Measurements from ENCODE around the gene PBRM1. TPM values are rescaled to one million over a fixed set of nuclear protein-coding genes. Genes with fewer than 3 reads are reported as not detected.

PBRM1 gene
- total and polyA plus RNA-seq, 3 donors from 2014 or later = 28.9 to 109 (median 99.8) TPM

DNA sequence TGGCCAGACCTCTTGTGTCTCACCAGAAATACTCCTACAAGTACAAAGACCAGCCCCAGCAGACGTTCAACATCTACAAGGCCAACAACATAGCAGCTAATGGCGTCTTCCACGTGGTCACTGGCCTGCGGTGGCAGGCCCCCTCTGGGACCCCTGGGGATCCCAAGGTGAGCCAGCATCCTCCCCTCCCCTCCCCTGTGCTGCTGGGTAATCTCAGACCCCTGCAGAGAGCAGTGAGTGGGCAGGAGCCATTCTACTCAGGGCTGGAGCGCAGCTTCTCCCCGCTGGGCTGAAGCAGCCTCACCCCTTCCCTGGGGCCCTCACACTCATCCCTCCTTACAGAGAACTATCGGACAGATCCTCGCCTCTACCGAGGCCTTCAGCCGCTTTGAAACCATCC, 180.7 kb downstream of the PBRM1 start:
- 90% methylated on average over 10 of the region's 10 CpGs for WGBS, 2 donors
- Histone ChIP-seq H3K27ac (no peak overlapping the region), H3K4me1 (peaks cover 5% of the 10 kb centered on the region), H3K4me3 (no peak overlapping the region), H3K27me3 (no peaks in the 10 kb centered on the region), H3K9me3 (no peaks in the 10 kb centered on the region), H3K36me3 (ENCODE audit: low read depth, missing control alignments) (no peaks in the 10 kb centered on the region)
- TF ChIP-seq, protein P1, sequence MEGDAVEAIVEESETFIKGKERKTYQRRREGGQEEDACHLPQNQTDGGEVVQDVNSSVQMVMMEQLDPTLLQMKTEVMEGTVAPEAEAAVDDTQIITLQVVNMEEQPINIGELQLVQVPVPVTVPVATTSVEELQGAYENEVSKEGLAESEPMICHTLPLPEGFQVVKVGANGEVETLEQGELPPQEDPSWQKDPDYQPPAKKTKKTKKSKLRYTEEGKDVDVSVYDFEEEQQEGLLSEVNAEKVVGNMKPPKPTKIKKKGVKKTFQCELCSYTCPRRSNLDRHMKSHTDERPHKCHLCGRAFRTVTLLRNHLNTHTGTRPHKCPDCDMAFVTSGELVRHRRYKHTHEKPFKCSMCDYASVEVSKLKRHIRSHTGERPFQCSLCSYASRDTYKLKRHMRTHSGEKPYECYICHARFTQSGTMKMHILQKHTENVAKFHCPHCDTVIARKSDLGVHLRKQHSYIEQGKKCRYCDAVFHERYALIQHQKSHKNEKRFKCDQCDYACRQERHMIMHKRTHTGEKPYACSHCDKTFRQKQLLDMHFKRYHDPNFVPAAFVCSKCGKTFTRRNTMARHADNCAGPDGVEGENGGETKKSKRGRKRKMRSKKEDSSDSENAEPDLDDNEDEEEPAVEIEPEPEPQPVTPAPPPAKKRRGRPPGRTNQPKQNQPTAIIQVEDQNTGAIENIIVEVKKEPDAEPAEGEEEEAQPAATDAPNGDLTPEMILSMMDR (IDR thresholded peaks at IDR 0.05) = no peak
- TF ChIP-seq POLR2A (IDR thresholded peaks at IDR 0.05) = no peak
- intact Hi-C loops (cut with DNase I; ENCODE audit: low total_unique reads) = no loop called here
- no peak for DNase-seq

GRCh38 chr3:52503788-52504424, 181.8 kb downstream of the PBRM1 start:
- H3K4me3 ChIP-seq = no peak overlapping the region
- H3K36me3 ChIP-seq (ENCODE audit: low read depth, missing control alignments) = no peaks in the 10 kb centered on the region
- H3K9me3 ChIP-seq = no peaks in the 10 kb centered on the region
- no peak overlapping the region for H3K27ac ChIP-seq
- no peak for DNase-seq
- intact Hi-C loops (cut with DNase I; ENCODE audit: low total_unique reads) = no loop called here
- 78 to 86% methylated on average over 15 to 23 of the region's 23 CpGs for WGBS, 2 donors
- H3K4me1 ChIP-seq = peaks cover 5% of the 10 kb centered on the region
- no peak for TF ChIP-seq POLR2A (IDR thresholded peaks at IDR 0.05)
- TF ChIP-seq, protein P1 (IDR thresholded peaks at IDR 0.05) = no peak
- H3K27me3 ChIP-seq = no peaks in the 10 kb centered on the region

DNA sequence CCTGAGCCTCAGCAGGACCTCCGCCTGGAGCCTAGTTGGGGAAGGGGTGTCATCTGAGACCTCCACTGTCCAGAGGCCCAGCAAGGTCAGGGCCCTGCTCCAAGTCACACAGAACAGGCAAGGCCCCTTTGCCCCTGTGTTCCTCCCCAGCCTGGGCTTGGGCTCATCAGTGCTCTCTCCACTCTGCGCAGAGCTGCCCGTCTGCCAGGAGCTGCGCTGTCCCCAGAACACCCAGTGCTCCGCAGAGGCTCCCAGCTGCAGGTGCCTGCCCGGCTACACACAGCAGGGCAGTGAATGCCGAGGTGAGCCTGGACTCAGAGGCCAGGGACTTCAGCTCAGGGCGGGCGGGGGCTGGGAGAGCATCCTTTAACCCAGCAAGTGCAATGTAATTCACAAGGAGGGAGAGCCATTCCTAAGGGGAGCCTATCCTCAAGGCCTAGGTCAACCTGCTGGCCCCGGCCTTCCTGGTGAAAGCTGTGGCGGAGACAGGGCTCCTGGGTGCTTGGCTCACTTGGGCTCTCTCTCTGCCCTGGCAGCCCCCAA, 182.8 kb downstream of the PBRM1 start:
- Histone ChIP-seq H3K27ac (no peak overlapping the region), H3K4me3 (no peak overlapping the region), H3K27me3 (no peaks in the 10 kb centered on the region), H3K4me1 (peaks cover 5% of the 10 kb centered on the region), H3K9me3 (no peaks in the 10 kb centered on the region), H3K36me3 (ENCODE audit: low read depth, missing control alignments) (no peaks in the 10 kb centered on the region)
- no peak for DNase-seq
- TF ChIP-seq, protein P1 (IDR thresholded peaks at IDR 0.05) = no peak
- no peak for TF ChIP-seq POLR2A (IDR thresholded peaks at IDR 0.05)
- intact Hi-C loops (cut with DNase I; ENCODE audit: low total_unique reads) = no loop called here
- 74 to 100% methylated on average over 2 to 10 of the region's 11 CpGs for WGBS, 2 donors

GRCh38 chr3:52502001-52502400, 183.7 kb downstream of the PBRM1 start:
- TF ChIP-seq, protein P1 (IDR thresholded peaks at IDR 0.05) = no peak
- no peak for TF ChIP-seq POLR2A (IDR thresholded peaks at IDR 0.05)
- Histone ChIP-seq H3K27ac (no peak overlapping the region), H3K36me3 (ENCODE audit: low read depth, missing control alignments) (no peaks in the 10 kb centered on the region), H3K4me1 (peaks cover 5% of the 10 kb centered on the region), H3K27me3 (no peaks in the 10 kb centered on the region), H3K9me3 (no peaks in the 10 kb centered on the region), H3K4me3 (no peak overlapping the region)
- 85 to 100% methylated on average over 2 to 11 of the region's 11 CpGs for WGBS, 2 donors
- DNase-seq = no peak
- intact Hi-C loops (cut with DNase I; ENCODE audit: low total_unique reads) = no loop called here

- Histone ChIP-seq H3K27me3 (no peaks in the 10 kb centered on the region), H3K4me1 (peaks cover 5% of the 10 kb centered on the region), H3K4me3 (no peak overlapping the region), H3K9me3 (no peaks in the 10 kb centered on the region), H3K27ac (no peak overlapping the region), H3K36me3 (ENCODE audit: low read depth, missing control alignments) (no peaks in the 10 kb centered on the region)
- 90 to 92% methylated on average over 6 to 11 of the region's 11 CpGs for WGBS, 2 donors
- intact Hi-C loops (cut with DNase I; ENCODE audit: low total_unique reads) = no loop called here
- DNase-seq = no peak
- TF ChIP-seq POLR2A (IDR thresholded peaks at IDR 0.05) = no peak
- TF ChIP-seq, protein P1 (IDR thresholded peaks at IDR 0.05) = no peak
Measured at GRCh38 chr3:52501046-52501445, 184.7 kb downstream of the PBRM1 start.
